GM19099 (cell line): ENCODE measurements around the gene C1orf198.

Experiments used
- POLR2A ChIP-seq: IDR thresholded peaks from 3 replicates; pipeline ENCODE4 v1.6.1; 2011; ENCODE audit warnings: low read depth; ENCODE audit not compliant: insufficient read length; ENCODE audit errors: extremely low read depth

The C1orf198 gene

DNA sequence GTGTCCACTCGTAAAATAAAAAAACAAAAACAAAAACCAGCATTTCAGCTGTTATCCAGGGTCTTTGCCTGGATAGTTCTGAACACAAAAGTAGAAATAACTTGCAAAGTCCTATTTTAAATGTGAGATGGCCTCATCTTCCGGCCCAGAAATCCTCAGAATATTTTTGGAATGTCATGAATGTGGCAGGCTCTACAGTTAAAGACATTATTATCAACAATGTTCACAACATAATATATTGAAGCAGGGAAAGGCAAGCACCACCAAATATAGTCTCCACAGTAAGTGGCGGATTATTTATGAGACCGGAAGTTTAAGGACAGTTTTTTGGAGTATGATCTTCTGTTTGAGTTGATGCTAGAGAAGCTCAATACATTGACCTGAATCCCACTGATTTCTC lies 1.2 kb upstream of the C1orf198 start:
- no peak for TF ChIP-seq POLR2A

DNA sequence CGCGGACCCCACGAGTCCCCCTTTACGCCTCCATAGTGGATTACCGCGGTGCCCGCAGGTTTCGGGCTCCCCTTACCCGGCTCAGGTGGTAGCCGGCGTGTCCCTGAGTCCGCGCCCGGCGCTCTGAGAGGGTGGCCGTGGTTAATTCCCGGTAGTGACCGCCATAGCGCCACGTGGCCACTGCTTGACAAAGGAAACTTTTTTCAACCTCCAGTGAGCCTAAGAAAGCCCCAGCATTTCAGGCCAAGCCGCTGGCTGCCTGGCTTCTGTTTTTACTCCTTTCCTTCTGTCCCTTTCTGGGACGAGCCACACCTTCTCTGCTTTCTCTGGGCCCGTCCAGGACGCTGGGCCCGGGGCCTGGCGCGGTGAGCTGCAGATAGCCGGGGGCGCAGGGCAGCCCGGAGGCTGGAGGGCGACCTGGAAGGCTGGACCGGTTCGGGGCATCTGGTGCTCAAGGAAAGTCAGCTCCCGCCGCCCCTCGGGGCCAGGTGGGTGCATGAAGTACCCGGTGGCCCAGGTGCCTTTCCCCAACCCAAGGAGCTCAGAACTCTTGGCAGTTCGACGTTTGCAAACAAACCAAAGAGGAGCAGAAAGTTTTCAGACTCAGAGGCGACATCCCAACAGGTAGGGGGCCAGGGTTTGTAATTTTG lies 540 bp upstream of the C1orf198 start:
- no peak for TF ChIP-seq POLR2A

- no peak for TF ChIP-seq POLR2A
These were observed 1.0 kb downstream of the C1orf198 start for GRCh38 chr1:230867101-230867902.

- TF ChIP-seq POLR2A: no peak
These were observed 1.9 kb downstream of the C1orf198 start for GRCh38 chr1:230866171-230867070.

GRCh38 chr1:230865062-230865817 lies 3.1 kb downstream of the C1orf198 start:
- no peak for TF ChIP-seq POLR2A

DNA sequence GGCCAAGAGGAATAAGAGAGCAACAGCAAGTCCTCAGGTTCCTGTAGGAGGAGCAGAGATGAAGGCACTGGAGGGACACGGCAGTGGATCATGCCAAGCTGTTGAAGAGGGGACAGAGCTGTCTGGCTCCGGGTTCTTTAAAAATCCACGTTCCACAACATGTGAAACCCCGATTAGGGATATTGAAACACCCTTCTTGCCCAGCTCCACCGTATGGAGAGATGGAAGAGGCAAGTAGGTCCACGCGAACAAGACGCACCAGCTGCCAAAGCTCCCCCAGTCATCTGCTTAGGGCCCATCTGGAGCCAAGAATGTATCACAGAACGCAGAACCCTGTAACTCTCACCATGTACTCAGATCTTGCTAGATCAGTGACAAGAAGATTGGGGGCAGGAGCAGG lies 3.9 kb downstream of the C1orf198 start:
- TF ChIP-seq POLR2A: no peak

DNA sequence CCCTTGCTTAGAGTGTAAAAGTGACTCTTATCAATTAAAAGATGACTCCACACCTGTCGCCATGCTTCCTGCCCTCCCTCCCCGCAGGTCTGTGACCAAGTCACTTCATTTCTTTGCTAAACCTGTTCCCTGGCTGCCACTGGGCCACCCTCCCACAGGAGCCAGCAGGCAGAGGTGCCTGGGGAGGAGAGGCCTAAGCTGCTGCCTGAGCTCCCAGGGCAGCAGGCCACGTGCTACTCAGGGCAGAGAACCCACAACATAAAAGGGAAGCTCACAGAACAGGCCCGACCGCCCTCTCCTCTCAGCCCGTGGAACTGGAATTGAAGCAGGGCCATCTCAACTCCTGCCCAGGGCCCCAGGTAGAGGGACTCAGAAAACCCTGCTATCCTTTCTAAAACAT lies 4.9 kb downstream of the C1orf198 start:
- TF ChIP-seq POLR2A: no peak

- TF ChIP-seq POLR2A: no peak
These were observed 6.2 kb downstream of the C1orf198 start for GRCh38 chr1:230861970-230862595.

DNA sequence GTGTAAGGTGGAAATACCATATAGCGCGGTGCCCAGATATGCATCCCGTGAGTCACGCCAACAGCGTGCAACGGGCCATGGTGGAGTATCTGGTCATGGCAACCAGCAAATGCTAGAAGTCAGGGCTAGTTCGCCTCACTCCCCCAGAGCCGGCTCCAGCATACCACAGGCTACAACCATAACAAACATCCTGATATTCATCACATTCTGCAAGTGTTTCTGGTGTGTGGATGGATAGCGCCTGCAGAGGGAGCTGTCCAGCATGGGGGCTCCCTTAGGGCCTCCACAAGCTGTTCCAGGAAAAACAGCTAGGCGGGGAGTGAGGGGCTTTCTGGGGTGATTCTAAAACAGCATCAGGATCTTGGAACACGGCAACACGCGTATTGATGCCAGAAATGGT lies 6.8 kb downstream of the C1orf198 start:
- TF ChIP-seq POLR2A: no peak

- no peak for TF ChIP-seq POLR2A
These were observed 7.5 kb downstream of the C1orf198 start for GRCh38 chr1:230860617-230861384.

GRCh38 chr1:230858918-230859729 lies 9.2 kb downstream of the C1orf198 start:
- no peak for TF ChIP-seq POLR2A

GRCh38 chr1:230858236-230858820 lies 10.0 kb downstream of the C1orf198 start:
- TF ChIP-seq POLR2A: no peak
